ENCODE data around the gene OTOG.

OTOG gene

GRCh38 chr11:17581036-17581731 is 34.1 kb downstream of the OTOG start:
- FAIRE-seq (no peak), DNase-seq (ENCODE audit: insufficient read length, low spot score) (no peak)
- no peak for TF ChIP-seq CTCF (IDR thresholded peaks at IDR 0.05; ENCODE audit: insufficient read depth, missing control alignments)

- no peak for DNase-seq (ENCODE audit: insufficient read length, low spot score)
- no peak for FAIRE-seq
- no peak for TF ChIP-seq CTCF (IDR thresholded peaks at IDR 0.05; ENCODE audit: insufficient read depth, missing control alignments)
Measured at GRCh38 chr11:17581732-17582053, 34.6 kb downstream of the OTOG start.

GRCh38 chr11:17585911-17586695 is 39.0 kb downstream of the OTOG start:
- FAIRE-seq (no peak), DNase-seq (ENCODE audit: insufficient read length, low spot score) (no peak)
- TF ChIP-seq CTCF (IDR thresholded peaks at IDR 0.05; ENCODE audit: insufficient read depth, missing control alignments) = no peak

GRCh38 chr11:17588166-17588565 is 41.1 kb downstream of the OTOG start:
- FAIRE-seq (no peak), DNase-seq (ENCODE audit: insufficient read length, low spot score) (no peak)

GRCh38 chr11:17588721-17589120 is 41.7 kb downstream of the OTOG start:
- no peak for FAIRE-seq
- no peak for TF ChIP-seq CTCF (IDR thresholded peaks at IDR 0.05; ENCODE audit: insufficient read depth, missing control alignments)
- no peak for DNase-seq (ENCODE audit: insufficient read length, low spot score)

More at GRCh38 chr11:17588166-17588565, 41.1 kb downstream of the OTOG start:
- TF ChIP-seq CTCF (IDR thresholded peaks at IDR 0.05; ENCODE audit: insufficient read depth, missing control alignments) = no peak

GRCh38 chr11:17590463-17590862 is 43.4 kb downstream of the OTOG start:
- DNase-seq (ENCODE audit: insufficient read length, low spot score) = no peak
- no peak for TF ChIP-seq CTCF (IDR thresholded peaks at IDR 0.05; ENCODE audit: insufficient read depth, missing control alignments)
- no peak for FAIRE-seq

- no peak for TF ChIP-seq CTCF (IDR thresholded peaks at IDR 0.05; ENCODE audit: insufficient read depth, missing control alignments)
- FAIRE-seq = no peak
- DNase-seq (ENCODE audit: insufficient read length, low spot score) = no peak
Measured at GRCh38 chr11:17591293-17591692, 44.2 kb downstream of the OTOG start.

Measured in D721Med (cell line).